K562 (cell line): Measurements from ENCODE around the gene PIK3C2B. TPM values are rescaled to one million over a fixed set of nuclear protein-coding genes. Genes with fewer than 3 reads are reported as not detected.

ENCODE experiments used
- ATAC-seq: fragments of 200-7000 bp; cut with Tn5 transposase; 3 replicates; pipeline ENCODE4 v1.9.1; 2020; ENCODE audit warnings: moderate library complexity
- BruUV-seq: library from RNA; stranded (reverse); fragments of 400-500 nt; replicated peaks from 2 replicates; lab custom pipeline; 2021; lab: Mats Ljungman, UMichigan
- CTCF ChIA-PET: fragments of 300-600 bp; formaldehyde crosslinking; extraction: SDS; loops from one replicate; lab custom pipeline; 2021; ENCODE audit warnings: low intra/inter-chr PET ratio; lab: Yijun Ruan, JAX
- POLR2A ChIA-PET: fragments of 300-600, 350-650 bp; sonication (Branson Sonifier 250); formaldehyde crosslinking; extraction: SDS; loops from one replicate; lab custom pipeline; 2021; ENCODE audit warnings: antibody characterized with exemption, inconsistent platforms; lab: Yijun Ruan, JAX
- DNase-seq, 4 experiments: peaks; one replicate each; pipeline versions ENCODE4 v3.0.0 to v3.0.0-alpha.2; 2011 to 2018; ENCODE audit warnings: low spot score in 3 of 4, mixed read lengths in 3 of 4; ENCODE audit errors: extremely low read depth in 1 of 4
- FAIRE-seq: peaks from 2 replicates; lab custom pipeline; 2011; peaks lifted over from hg19 to GRCh38; lab: Jason Lieb, UNC
- H2AFZ ChIP-seq: 2 replicates; pipeline ENCODE4 v1.6.0; 2011; ENCODE audit warnings: low read depth, low read length, control low read depth, inconsistent platforms
- H3K27ac ChIP-seq: fragments of 200-600 bp; 3 replicates; pipeline ENCODE4 v1.8.0; 2011; ENCODE audit warnings: low read depth, mild to moderate bottlenecking, control low read depth, inconsistent platforms, low read length, moderate library complexity, mixed read lengths; ENCODE audit errors: extremely low read depth
- H3K27me3 ChIP-seq, 2 experiments: fragments of 300-600 bp in 1 of 2; 2 replicates in 1 of 2; 3 replicates in 1 of 2; pipeline versions ENCODE4 v1.6.0 to v1.8.0; 2011; ENCODE audit warnings: inconsistent platforms in 2 of 2, low read length in 2 of 2, mild to moderate bottlenecking in 1 of 2, mixed read lengths in 1 of 2, moderate library complexity in 1 of 2; ENCODE audit not compliant: control insufficient read depth in 2 of 2, insufficient read depth in 2 of 2
- H3K36me3 ChIP-seq: fragments of 300-600 bp; 3 replicates; pipeline ENCODE4 v1.8.0; 2011; ENCODE audit warnings: mild to moderate bottlenecking, low read length, inconsistent platforms; ENCODE audit not compliant: control insufficient read depth, insufficient read depth
- H3K4me1 ChIP-seq, 2 experiments: fragments of 200-600 bp in 1 of 2; replicated peaks in 1 of 2; 2 replicates in 1 of 2; 3 replicates in 1 of 2; pipeline versions ENCODE4 v1.5.1 to v1.8.0; 2011; ENCODE audit warnings: inconsistent platforms in 2 of 2, low read length in 2 of 2, mild to moderate bottlenecking in 1 of 2, mixed read lengths in 1 of 2, moderate library complexity in 1 of 2; ENCODE audit not compliant: control insufficient read depth in 2 of 2, insufficient read depth in 2 of 2
- H3K4me2 ChIP-seq: 2 replicates; pipeline ENCODE4 v1.6.1; 2011; ENCODE audit warnings: low read length, control low read depth, inconsistent platforms, mixed read lengths; ENCODE audit not compliant: insufficient read depth
- H3K4me3 ChIP-seq: fragments of 200-600 bp; sonication (generic), shearing (Covaris generic); 2 replicates; pipeline ENCODE4 v1.5.1; 2016; ENCODE audit warnings: control low read depth, inconsistent platforms
- H3K79me2 ChIP-seq: fragments of 200-600 bp; 3 replicates; pipeline ENCODE4 v1.8.0; 2011; ENCODE audit warnings: low read length, inconsistent platforms; ENCODE audit not compliant: control insufficient read depth, insufficient read depth
- H3K9ac ChIP-seq, 2 experiments: 2 replicates each; pipeline versions ENCODE4 v1.6.0 to v1.6.1; 2011; ENCODE audit warnings: low read depth in 2 of 2, low read length in 2 of 2, control low read depth in 1 of 2, inconsistent platforms in 1 of 2, mild to moderate bottlenecking in 1 of 2, mixed read lengths in 1 of 2; ENCODE audit not compliant: insufficient read depth in 1 of 2
- H3K9me1 ChIP-seq: one replicate; pipeline ENCODE4 v1.6.0; 2011; ENCODE audit warnings: inconsistent platforms, mild to moderate bottlenecking, low read length, moderate library complexity; ENCODE audit not compliant: control insufficient read depth, insufficient read depth
- H3K9me3 ChIP-seq: replicated peaks from 2 replicates; pipeline ENCODE4 v1.5.1; 2011; ENCODE audit warnings: low read depth, low read length, inconsistent platforms; ENCODE audit not compliant: control insufficient read depth, insufficient read depth
- H4K20me1 ChIP-seq: replicated peaks from 2 replicates; pipeline ENCODE4 v1.6.1; 2011; ENCODE audit warnings: low read length, inconsistent platforms, mixed read lengths; ENCODE audit not compliant: control insufficient read depth, insufficient read depth
- CHD2 ChIP-seq: IDR thresholded peaks from 2 replicates; pipeline ENCODE4 v1.6.1; 2011; ENCODE audit warnings: low read depth, low read length
- EP400 ChIP-seq: fragments of 450-650 bp; IDR thresholded peaks from 2 replicates; pipeline ENCODE4 v1.6.1; 2017; ENCODE audit warnings: antibody characterized with exemption, mild to moderate bottlenecking, moderate library complexity
- HDAC6 ChIP-seq: IDR thresholded peaks from 2 replicates; pipeline ENCODE4 v1.6.1; 2012; ENCODE audit warnings: low read depth, mild to moderate bottlenecking, control low read depth, inconsistent platforms, low read length, moderate library complexity
- IRF2 ChIP-seq: sonication (generic); formaldehyde crosslinking; IDR thresholded peaks from 2 replicates; pipeline ENCODE4 v1.8.1; 2022; ENCODE audit warnings: mild to moderate bottlenecking, missing genetic modification reagents
- MCM2 ChIP-seq: fragments of 450-650 bp; IDR thresholded peaks from 2 replicates; pipeline ENCODE4 v1.6.1; 2017; ENCODE audit warnings: low read depth, mild to moderate bottlenecking
- MXI1 ChIP-seq: IDR thresholded peaks from 2 replicates; pipeline ENCODE4 v1.6.1; 2011; ENCODE audit warnings: low read depth, mild to moderate bottlenecking, improper control_type of control experiment, low read length
- PML ChIP-seq: IDR thresholded peaks from 2 replicates; pipeline ENCODE4 v1.6.1; 2012; ENCODE audit warnings: low read length, inconsistent platforms
- PTRF ChIP-seq: fragments of 450-650 bp; IDR thresholded peaks from 2 replicates; pipeline ENCODE4 v1.6.1; 2016; ENCODE audit warnings: mild to moderate bottlenecking, missing genetic modification characterization, missing compliant biosample characterization
- RAD21 ChIP-seq, 2 experiments: fragments of 250-450 bp in 1 of 2; fragments of 450-650 bp in 1 of 2; sonication (Bioruptor Pico) in 1 of 2; formaldehyde crosslinking in 1 of 2; IDR thresholded peaks in 1 of 2; conservative IDR thresholded peaks in 1 of 2; 2 replicates each; pipeline versions ENCODE4 v1.4.0 to v1.8.0; 2020 to 2022; ENCODE audit warnings: mild to moderate bottlenecking in 2 of 2, moderate library complexity in 1 of 2
- TGIF2 ChIP-seq: sonication (generic); formaldehyde crosslinking; IDR thresholded peaks from 2 replicates; pipeline ENCODE4 v1.8.1; 2022; ENCODE audit warnings: mild to moderate bottlenecking, missing genetic modification reagents, moderate library complexity
- ZNF140 ChIP-seq: fragments of 250-450 bp; sonication (Bioruptor Pico); IDR thresholded peaks from 2 replicates; pipeline ENCODE4 v1.8.0; 2021; ENCODE audit warnings: moderate library complexity, mild to moderate bottlenecking, inconsistent platforms
- ZNF311 ChIP-seq: fragments of 250-450 bp; sonication (Bioruptor Pico); IDR thresholded peaks from 2 replicates; pipeline ENCODE4 v1.4.0; 2020; ENCODE audit warnings: mild to moderate bottlenecking, moderate library complexity
- ZNF316 ChIP-seq: fragments of 450-650 bp; IDR thresholded peaks from 2 replicates; pipeline ENCODE4 v1.6.1; 2016
- ZNF551 ChIP-seq: fragments of 250-450 bp; sonication (Bioruptor Pico); IDR thresholded peaks from 2 replicates; pipeline ENCODE4 v1.5.0; 2021; ENCODE audit warnings: mild to moderate bottlenecking, moderate library complexity
- WGBS: fragments of 100-300 bp; shearing (Covaris generic); methylation state at CpG from one replicate; pipeline ENCODE4 v1.1.6; 2016; ENCODE audit warnings: low coverage, mixed read lengths; ENCODE audit not compliant: insufficient coverage; ENCODE audit errors: missing lambda C conversion rate; 5-methylcytosine and 5-hydroxymethylcytosine counted together
- in situ Hi-C: fragments of 300-500 bp; cut with MboI; formaldehyde crosslinking; loops from 4 replicates; pipeline ENCODE4 v1.15.0; 2018; ENCODE audit warnings: inconsistent platforms, mixed read lengths
- intact Hi-C: fragments of 100-400 bp; cut with micrococcal nuclease; formaldehyde crosslinking; loops from 2 replicates; pipeline ENCODE4 v1.14.2; 2022
- polyA plus RNA-seq, 8 experiments: library from polyadenylated mRNA; depleted of rRNA in 4 of 8; stranded (reverse) in 5 of 8; unstranded in 3 of 8; fragments of >200 nt; fragmentation: Nextera tagmentation in 2 of 8; fragmentation: Illumina TruSeq in 1 of 8; extraction: Ambion mirVana in 2 of 8; extraction: Trizol in 1 of 8; gene quantifications; 2 replicates each; pipeline versions ENCODE4 v1.2.1 to v1.2.3, GENCODE V29; 2011 to 2014; ENCODE audit warnings: inconsistent platforms in 1 of 8, missing spikeins in 1 of 8
- total RNA-seq, 7 experiments: library from RNA; depleted of rRNA in 6 of 7; stranded (reverse); fragments of >200 nt in 6 of 7; fragmentation: Illumina TruSeq in 2 of 7; extraction: Trizol in 2 of 7; gene quantifications; 2 replicates each; pipeline versions ENCODE4 v1.2.1 to v1.2.3, GENCODE V29; 2011 to 2021; ENCODE audit warnings: low replicate concordance in 1 of 7
- TF ChIP-seq, protein P1 (sequence below): sonication (generic); formaldehyde crosslinking; IDR thresholded peaks from 2 replicates; pipeline ENCODE4 v1.8.0; 2022; ENCODE audit warnings: mild to moderate bottlenecking, missing genetic modification reagents

Gene PIK3C2B
- total and polyA plus RNA-seq, 9 of the 15 experiments (the other 6 are each of a cell fraction or from before 2014, with no cell fraction given) = 0.10 to 2.9 (median 0.72) TPM

DNA sequence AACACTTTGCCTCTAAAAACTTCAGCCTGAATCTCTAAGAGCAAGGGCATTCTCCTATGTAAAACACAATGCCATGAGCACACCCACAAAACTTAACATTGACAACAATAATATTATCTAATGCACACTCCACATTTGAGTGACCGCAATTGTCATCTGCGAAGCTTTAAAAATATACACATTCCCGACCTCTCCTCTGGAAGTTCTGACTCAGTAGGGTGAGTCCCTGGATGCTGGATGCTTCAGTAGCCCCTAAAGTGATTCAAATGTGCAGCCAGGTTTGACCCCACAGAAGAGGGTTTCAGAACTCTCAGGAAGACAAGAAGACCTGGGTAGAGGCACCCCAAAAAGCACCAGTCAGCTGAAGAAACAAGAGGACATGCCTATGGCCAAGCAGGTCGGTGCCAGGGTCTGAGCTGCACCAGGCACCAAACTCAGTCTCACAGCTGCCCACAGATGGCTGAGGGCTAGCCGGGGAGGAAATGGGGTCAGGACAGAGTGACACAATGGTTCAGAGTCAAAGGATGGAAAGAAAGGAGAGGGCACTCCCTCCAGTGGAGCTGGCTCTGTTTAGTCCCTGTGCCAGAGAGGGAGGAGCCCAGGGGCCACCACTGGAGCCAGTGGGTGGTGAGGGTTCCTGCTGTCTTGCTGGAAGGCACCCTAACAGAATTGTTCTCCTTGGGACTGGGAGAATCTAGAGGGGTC lies 17.4 kb downstream of the PIK3C2B start:
- H3K4me2 ChIP-seq = no peak overlapping the region
- intact Hi-C loops (no loop called here), in situ Hi-C loops (no loop called here)
- peaks cover 4 to 5% of the 10 kb centered on the region in 2 experiments; a peak in 1 of 5 replicates for H3K4me1 ChIP-seq
- ATAC-seq (no peak), DNase-seq (no peak), FAIRE-seq (no peak)
- 7% methylated on average over 5 of the region's 5 CpGs for WGBS
- no peaks in the 10 kb centered on the region for H4K20me1 ChIP-seq
- H3K79me2 ChIP-seq = no peaks in the 10 kb centered on the region
- no peak overlapping the region for H3K9ac ChIP-seq
- BruUV-seq = no TSS peak
- H3K9me3 ChIP-seq = no peaks in the 10 kb centered on the region
- no peaks in the 10 kb centered on the region for H3K36me3 ChIP-seq
- CTCF ChIA-PET = no interaction called here
- peaks cover 51 to 60% of the 10 kb centered on the region in 2 experiments for H3K27me3 ChIP-seq
- H3K27ac ChIP-seq = no peak overlapping the region
- POLR2A ChIA-PET = interaction anchor here (1.9 to 2.0 kb wide), 2 partner anchors 12 to 17 kb away, joined by 9 to 10 read pairs; partner anchors contain the start of gene PIK3C2B
- TF ChIP-seq PTRF (tag) = no peak
- no peak for TF ChIP-seq ZNF316
- TF ChIP-seq MCM2 = no peak
- TF ChIP-seq HDAC6 = no peak
- TF ChIP-seq ZNF551 (CRISPR knock-in tag) = no peak
- no peak for TF ChIP-seq ZNF311 (CRISPR knock-in tag)
- no peak for TF ChIP-seq CHD2
- no peak for TF ChIP-seq ZNF140 (CRISPR knock-in tag)
- no peak for TF ChIP-seq RAD21 (CRISPR knock-in tag; conservative IDR thresholded peaks at IDR 0.05 in 1 of 2, IDR thresholded peaks at IDR 0.05 in 1 of 2)
- TF ChIP-seq EP400 = no peak
- no peak for TF ChIP-seq PML
- no peak for TF ChIP-seq IRF2 (CRISPR knock-in tag)
- no peak for TF ChIP-seq MXI1
- no peak for TF ChIP-seq TGIF2
- TF ChIP-seq, protein P1, sequence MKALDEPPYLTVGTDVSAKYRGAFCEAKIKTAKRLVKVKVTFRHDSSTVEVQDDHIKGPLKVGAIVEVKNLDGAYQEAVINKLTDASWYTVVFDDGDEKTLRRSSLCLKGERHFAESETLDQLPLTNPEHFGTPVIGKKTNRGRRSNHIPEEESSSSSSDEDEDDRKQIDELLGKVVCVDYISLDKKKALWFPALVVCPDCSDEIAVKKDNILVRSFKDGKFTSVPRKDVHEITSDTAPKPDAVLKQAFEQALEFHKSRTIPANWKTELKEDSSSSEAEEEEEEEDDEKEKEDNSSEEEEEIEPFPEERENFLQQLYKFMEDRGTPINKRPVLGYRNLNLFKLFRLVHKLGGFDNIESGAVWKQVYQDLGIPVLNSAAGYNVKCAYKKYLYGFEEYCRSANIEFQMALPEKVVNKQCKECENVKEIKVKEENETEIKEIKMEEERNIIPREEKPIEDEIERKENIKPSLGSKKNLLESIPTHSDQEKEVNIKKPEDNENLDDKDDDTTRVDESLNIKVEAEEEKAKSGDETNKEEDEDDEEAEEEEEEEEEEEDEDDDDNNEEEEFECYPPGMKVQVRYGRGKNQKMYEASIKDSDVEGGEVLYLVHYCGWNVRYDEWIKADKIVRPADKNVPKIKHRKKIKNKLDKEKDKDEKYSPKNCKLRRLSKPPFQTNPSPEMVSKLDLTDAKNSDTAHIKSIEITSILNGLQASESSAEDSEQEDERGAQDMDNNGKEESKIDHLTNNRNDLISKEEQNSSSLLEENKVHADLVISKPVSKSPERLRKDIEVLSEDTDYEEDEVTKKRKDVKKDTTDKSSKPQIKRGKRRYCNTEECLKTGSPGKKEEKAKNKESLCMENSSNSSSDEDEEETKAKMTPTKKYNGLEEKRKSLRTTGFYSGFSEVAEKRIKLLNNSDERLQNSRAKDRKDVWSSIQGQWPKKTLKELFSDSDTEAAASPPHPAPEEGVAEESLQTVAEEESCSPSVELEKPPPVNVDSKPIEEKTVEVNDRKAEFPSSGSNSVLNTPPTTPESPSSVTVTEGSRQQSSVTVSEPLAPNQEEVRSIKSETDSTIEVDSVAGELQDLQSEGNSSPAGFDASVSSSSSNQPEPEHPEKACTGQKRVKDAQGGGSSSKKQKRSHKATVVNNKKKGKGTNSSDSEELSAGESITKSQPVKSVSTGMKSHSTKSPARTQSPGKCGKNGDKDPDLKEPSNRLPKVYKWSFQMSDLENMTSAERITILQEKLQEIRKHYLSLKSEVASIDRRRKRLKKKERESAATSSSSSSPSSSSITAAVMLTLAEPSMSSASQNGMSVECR (CRISPR knock-in tag) = no peak
- no peaks in the 10 kb centered on the region for H3K9me1 ChIP-seq
- H3K4me3 ChIP-seq = no peak overlapping the region
- no peak overlapping the region for H2AFZ ChIP-seq
